Cardiac muscle cell (in vitro differentiated cells and primary cell): ENCODE data around the gene KIF7. TPM values are rescaled to one million over a fixed set of nuclear protein-coding genes. Genes with fewer than 3 reads are reported as not detected.

Experiments used
- DNase-seq, 2 donors: peaks; one replicate each; pipeline versions ENCODE4 v3.0.0 to v3.0.0-alpha.2; 2010 to 2017; ENCODE audit warnings: low read depth in 1 of 2, low spot score in 1 of 2
- H3K27ac ChIP-seq: fragments of 200-600 bp; sonication (generic); 2 replicates; pipeline ENCODE4 v1.5.1; 2016
- H3K27me3 ChIP-seq: fragments of 200-600 bp; sonication (generic); 2 replicates; pipeline ENCODE4 v1.6.0; 2016; ENCODE audit warnings: control low read depth
- H3K36me3 ChIP-seq: fragments of 200-600 bp; sonication (generic); 2 replicates; pipeline ENCODE4 v1.5.1; 2016; ENCODE audit warnings: control low read depth
- H3K4me1 ChIP-seq: fragments of 200-600 bp; sonication (generic); 2 replicates; pipeline ENCODE4 v1.8.1; 2017; ENCODE audit warnings: low read depth, mild to moderate bottlenecking, mixed run types
- H3K4me3 ChIP-seq: fragments of 200-600 bp; sonication (generic); 2 replicates; pipeline ENCODE4 v1.5.1; 2016; ENCODE audit warnings: mild to moderate bottlenecking
- H3K9me3 ChIP-seq: fragments of 200-600 bp; sonication (generic); 2 replicates; pipeline ENCODE4 v1.5.1; 2017; ENCODE audit warnings: low read depth, mild to moderate bottlenecking, control low read depth
- polyA plus RNA-seq: library from polyadenylated mRNA; unstranded; fragments of >200 nt; fragmentation: Nextera tagmentation; extraction: Ambion mirVana; gene quantifications from 2 replicates; pipeline ENCODE4 v1.2.1, GENCODE V29; 2016
- total RNA-seq: library from RNA; depleted of rRNA; stranded (reverse); fragments of >200 nt; gene quantifications from 2 replicates; pipeline ENCODE4 v1.2.3, GENCODE V29; 2016
- TF ChIP-seq, protein P1 (sequence below): IDR thresholded peaks from 2 replicates; pipeline ENCODE4 v1.5.1; 2012; ENCODE audit warnings: low read depth, mild to moderate bottlenecking, low read length

The KIF7 gene
- total and polyA plus RNA-seq, 2 experiments from 2014 or later, result 12.5 to 33.8 TPM

DNA sequence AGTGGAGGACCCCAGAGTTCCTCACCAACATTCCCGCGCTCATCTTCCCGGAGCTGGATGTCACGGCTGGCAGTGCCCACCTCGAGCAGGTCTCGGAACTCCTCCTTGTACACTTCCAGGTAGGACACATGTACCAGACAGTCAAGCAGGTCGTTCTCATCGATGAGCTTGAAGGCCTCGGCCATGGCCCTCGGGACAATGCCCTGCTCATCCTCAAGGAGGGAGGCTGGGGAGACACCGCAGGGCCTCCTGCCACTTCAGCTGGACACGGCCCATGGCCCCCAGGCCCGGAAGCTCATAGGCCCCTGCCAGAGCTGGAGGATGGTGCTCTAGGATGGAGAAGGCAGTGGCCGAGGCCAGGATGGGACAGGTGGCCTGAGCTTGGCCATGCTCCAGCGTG is 5.6 kb downstream of the KIF7 start:
- Histone ChIP-seq H3K4me3 (no peak overlapping the region), H3K27ac (no peak overlapping the region), H3K27me3 (no peaks in the 10 kb centered on the region), H3K9me3 (no peaks in the 10 kb centered on the region), H3K36me3 (peaks cover 14% of the 10 kb centered on the region), H3K4me1 (peaks cover 8% of the 10 kb centered on the region)
- no peak for DNase-seq
- TF ChIP-seq, protein P1, sequence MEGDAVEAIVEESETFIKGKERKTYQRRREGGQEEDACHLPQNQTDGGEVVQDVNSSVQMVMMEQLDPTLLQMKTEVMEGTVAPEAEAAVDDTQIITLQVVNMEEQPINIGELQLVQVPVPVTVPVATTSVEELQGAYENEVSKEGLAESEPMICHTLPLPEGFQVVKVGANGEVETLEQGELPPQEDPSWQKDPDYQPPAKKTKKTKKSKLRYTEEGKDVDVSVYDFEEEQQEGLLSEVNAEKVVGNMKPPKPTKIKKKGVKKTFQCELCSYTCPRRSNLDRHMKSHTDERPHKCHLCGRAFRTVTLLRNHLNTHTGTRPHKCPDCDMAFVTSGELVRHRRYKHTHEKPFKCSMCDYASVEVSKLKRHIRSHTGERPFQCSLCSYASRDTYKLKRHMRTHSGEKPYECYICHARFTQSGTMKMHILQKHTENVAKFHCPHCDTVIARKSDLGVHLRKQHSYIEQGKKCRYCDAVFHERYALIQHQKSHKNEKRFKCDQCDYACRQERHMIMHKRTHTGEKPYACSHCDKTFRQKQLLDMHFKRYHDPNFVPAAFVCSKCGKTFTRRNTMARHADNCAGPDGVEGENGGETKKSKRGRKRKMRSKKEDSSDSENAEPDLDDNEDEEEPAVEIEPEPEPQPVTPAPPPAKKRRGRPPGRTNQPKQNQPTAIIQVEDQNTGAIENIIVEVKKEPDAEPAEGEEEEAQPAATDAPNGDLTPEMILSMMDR, result no peak

DNA sequence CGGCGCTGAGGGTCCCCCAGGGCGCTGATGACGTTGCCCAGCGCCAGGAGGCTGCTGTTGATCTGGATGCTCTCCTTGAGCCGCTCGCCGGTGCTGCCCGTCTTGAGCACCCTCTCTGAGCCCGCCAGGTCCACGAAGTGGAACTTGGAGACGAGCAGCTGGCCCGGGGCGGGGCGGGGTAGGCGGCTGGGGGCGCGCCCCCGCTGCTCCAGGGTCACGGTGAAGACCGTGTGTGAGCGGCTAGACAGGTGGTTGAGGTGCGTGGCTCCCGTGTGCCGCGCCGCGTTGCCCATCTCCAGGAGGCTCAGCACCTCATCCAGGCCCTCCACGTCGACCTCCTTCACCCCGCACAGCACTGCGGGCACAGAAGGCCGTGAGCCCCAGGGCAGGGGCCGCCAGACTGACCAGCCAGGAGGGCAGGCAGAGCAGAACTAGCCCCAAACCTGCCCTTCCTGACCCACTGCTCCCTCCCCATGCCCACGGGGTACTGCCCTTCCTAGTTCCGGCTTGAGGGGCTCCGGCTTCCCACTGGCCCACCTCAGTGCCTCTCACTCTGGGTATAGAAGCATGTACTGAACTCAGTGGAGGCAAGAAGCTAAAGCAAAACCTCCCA is 6.1 kb downstream of the KIF7 start:
- TF ChIP-seq, protein P1, result no peak
- Histone ChIP-seq H3K9me3 (no peaks in the 10 kb centered on the region), H3K27ac (no peak overlapping the region), H3K4me1 (peaks cover 4% of the 10 kb centered on the region), H3K27me3 (no peaks in the 10 kb centered on the region), H3K36me3 (peaks cover 14% of the 10 kb centered on the region), H3K4me3 (no peak overlapping the region)
- no peak for DNase-seq

DNA sequence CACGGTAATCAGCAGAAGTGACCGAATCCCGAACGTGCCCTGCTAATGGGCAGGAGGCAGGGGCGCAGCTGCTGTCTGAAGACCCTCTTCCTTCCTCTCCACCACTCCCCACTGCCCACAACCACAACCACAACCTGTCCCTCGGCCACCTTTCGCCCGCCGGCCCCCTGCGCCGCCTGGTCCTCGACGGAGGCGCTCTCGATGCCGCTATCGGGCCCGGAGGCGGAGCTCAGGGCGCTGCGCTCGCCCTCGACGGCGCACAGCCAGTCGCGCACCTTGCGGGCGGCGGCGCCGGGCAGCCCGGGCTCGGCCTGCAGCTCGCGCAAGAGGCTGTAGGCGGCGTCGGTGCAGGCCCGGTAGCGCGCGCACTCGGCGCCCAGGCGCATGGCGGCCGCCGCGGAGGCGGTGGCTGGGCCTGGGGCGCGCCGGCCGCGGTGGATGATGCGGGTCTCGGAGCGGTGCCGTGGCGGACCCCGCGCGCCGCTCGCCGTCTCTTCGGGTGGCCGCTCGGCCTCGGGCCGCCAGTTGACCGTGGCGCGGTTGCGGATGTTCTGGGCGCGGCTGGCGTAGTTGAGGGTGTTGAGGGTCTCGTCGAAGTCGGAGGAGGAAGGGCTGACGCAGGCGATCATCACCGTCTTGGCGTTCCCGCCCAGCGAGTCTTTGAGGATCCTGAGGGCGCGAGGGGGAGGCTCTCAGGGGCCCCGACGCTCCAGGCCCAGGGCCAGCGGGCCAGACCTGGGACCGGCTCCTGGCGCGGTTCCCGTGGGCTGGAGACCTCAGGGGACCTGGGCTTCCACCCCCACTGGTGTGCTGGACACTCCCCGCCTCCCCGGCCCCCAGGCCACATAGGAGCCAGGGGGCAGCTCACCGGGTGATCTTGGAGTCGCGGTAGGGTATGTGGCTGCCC is 6.9 kb downstream of the KIF7 start:
- DNase-seq, result no peak
- Histone ChIP-seq H3K36me3 (peaks cover 16% of the 10 kb centered on the region), H3K27me3 (no peaks in the 10 kb centered on the region), H3K9me3 (no peaks in the 10 kb centered on the region), H3K4me3 (no peak overlapping the region), H3K4me1 (no peaks in the 10 kb centered on the region), H3K27ac (no peak overlapping the region)
- TF ChIP-seq, protein P1, result no peak

DNA sequence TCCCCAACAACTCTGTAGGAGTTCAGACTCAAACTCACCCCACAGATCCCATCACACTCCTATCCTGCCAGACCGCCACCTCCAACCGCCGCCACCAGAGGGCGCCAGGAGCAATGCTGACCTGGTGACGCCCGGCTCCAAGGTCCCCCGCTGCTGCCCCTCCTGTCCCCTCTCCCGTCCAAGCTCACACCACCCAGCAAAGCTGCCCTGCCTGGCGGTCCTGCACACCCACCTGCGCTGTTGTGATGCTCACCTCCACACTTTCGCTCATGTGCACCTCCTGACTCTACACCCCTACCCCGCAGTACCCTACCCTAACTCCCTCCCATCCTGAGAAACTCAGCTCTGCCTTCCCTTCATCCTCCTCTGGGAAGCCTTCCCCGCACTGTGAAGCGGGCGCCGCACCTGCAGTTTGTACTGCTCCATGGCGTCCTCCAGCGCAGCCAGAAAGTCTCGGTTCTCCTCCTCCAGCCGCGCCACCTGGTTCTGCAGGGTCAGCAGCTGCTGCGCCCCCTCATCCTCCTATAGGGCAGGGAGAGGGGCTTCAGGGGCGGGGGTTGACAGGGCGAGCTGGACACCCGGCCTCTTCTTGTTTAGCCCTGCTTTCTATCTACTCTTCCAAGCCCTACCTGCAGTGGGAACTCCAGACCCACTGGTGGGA is 7.9 kb downstream of the KIF7 start:
- H3K9me3 ChIP-seq, result no peaks in the 10 kb centered on the region
- H3K27me3 ChIP-seq, result no peaks in the 10 kb centered on the region
- TF ChIP-seq, protein P1, result peak; percentile 92
- no peak overlapping the region for H3K27ac ChIP-seq
- H3K4me3 ChIP-seq, result no peak overlapping the region
- DNase-seq, result peak; percentile 75 to 81
- peaks cover 21% of the 10 kb centered on the region for H3K36me3 ChIP-seq
- no peaks in the 10 kb centered on the region for H3K4me1 ChIP-seq

GRCh38 chr15:89646416-89647141 is 8.7 kb downstream of the KIF7 start:
- no peak overlapping the region for H3K27ac ChIP-seq
- peaks cover 23% of the 10 kb centered on the region for H3K36me3 ChIP-seq
- no peaks in the 10 kb centered on the region for H3K9me3 ChIP-seq
- H3K27me3 ChIP-seq, result no peaks in the 10 kb centered on the region
- DNase-seq, result no peak
- H3K4me3 ChIP-seq, result no peak overlapping the region
- no peaks in the 10 kb centered on the region for H3K4me1 ChIP-seq
- TF ChIP-seq, protein P1, result no peak
